Stimulated activated effector memory CD8-positive, alpha-beta T cell treated with anti-CD3 and anti-CD28 coated beads, Interleukin-12 subunit alpha, Interleukin-12 subunit beta, amount 100 ng/mL, for 72 hours (primary cell): ENCODE results near the gene FAM200B.
"Not testable (repeated sequence)": the region's sequence is repeated elsewhere in the genome, so short reads cannot be mapped to it uniquely, and the experiment has no call there.

Experiments used
- ATAC-seq: fragments of 150-1000 bp; cut with Tn5 transposase; 2 replicates; pipeline ENCODE4 v1.10.0; 2021
- DNase-seq, 2 donors: peaks; one replicate each; pipeline ENCODE4 v3.0.0; 2021 to 2022; ENCODE audit warnings: low spot score in 2 of 2
- H3K27ac Mint-ChIP-seq: one replicate; pipeline ENCODE4 v1.8.0; 2022; ENCODE audit warnings: mild to moderate bottlenecking, mixed read lengths
- H3K36me3 Mint-ChIP-seq: one replicate; pipeline ENCODE4 v1.8.0; 2022; ENCODE audit warnings: mild to moderate bottlenecking, mixed read lengths
- H3K4me1 Mint-ChIP-seq: one replicate; pipeline ENCODE4 v1.8.0; 2022; ENCODE audit warnings: mixed read lengths
- H3K4me3 Mint-ChIP-seq: one replicate; pipeline ENCODE4 v1.8.0; 2022; ENCODE audit warnings: mild to moderate bottlenecking, mixed read lengths
- H3K9me3 Mint-ChIP-seq: one replicate; pipeline ENCODE4 v1.8.0; 2022; ENCODE audit warnings: mixed read lengths

Gene FAM200B

GRCh38 chr4:15729910-15730533 lies 48.4 kb downstream of the FAM200B start:
- DNase-seq (no peak), ATAC-seq (no peak)
- no peak overlapping the region for H3K4me3 Mint-ChIP-seq
- no peak overlapping the region for H3K27ac Mint-ChIP-seq
- peaks cover 12% of the 10 kb centered on the region for H3K4me1 Mint-ChIP-seq
- no peaks in the 10 kb centered on the region for H3K36me3 Mint-ChIP-seq
- H3K9me3 Mint-ChIP-seq = no peaks in the 10 kb centered on the region

- H3K4me3 Mint-ChIP-seq, ATAC-seq, DNase-seq, H3K27ac Mint-ChIP-seq, H3K36me3 Mint-ChIP-seq, H3K4me1 Mint-ChIP-seq, H3K9me3 Mint-ChIP-seq: not testable (repeated sequence)
Observed at GRCh38 chr4:15733061-15733460, 51.4 kb downstream of the FAM200B start.

- Mint-ChIP-seq H3K4me3 (no peak overlapping the region), H3K4me1 (peaks cover 19% of the 10 kb centered on the region), H3K36me3 (no peaks in the 10 kb centered on the region), H3K9me3 (peaks cover 5% of the 10 kb centered on the region), H3K27ac (no peak overlapping the region)
- ATAC-seq = no peak
- DNase-seq = no peak
Observed at GRCh38 chr4:15735536-15735935, 53.9 kb downstream of the FAM200B start.

- ATAC-seq (no peak), DNase-seq (no peak)
- H3K4me3 Mint-ChIP-seq = no peak overlapping the region
- peaks cover 19% of the 10 kb centered on the region for H3K4me1 Mint-ChIP-seq
- H3K9me3 Mint-ChIP-seq = peaks cover 5% of the 10 kb centered on the region
- H3K27ac Mint-ChIP-seq = no peak overlapping the region
- no peaks in the 10 kb centered on the region for H3K36me3 Mint-ChIP-seq
Observed at GRCh38 chr4:15736514-15737050, 55.0 kb downstream of the FAM200B start.

- peaks cover 19% of the 10 kb centered on the region for H3K4me1 Mint-ChIP-seq
- ATAC-seq = no peak
- H3K27ac Mint-ChIP-seq = no peak overlapping the region
- peaks cover 6% of the 10 kb centered on the region for H3K9me3 Mint-ChIP-seq
- H3K4me3 Mint-ChIP-seq = no peak overlapping the region
- H3K36me3 Mint-ChIP-seq = no peaks in the 10 kb centered on the region
- no peak for DNase-seq
Observed at GRCh38 chr4:15737255-15737654, 55.6 kb downstream of the FAM200B start.

GRCh38 chr4:15738877-15739276 lies 57.2 kb downstream of the FAM200B start:
- ATAC-seq (peak; percentile 86), DNase-seq (no peak)
- H3K27ac Mint-ChIP-seq = no peak overlapping the region
- H3K9me3 Mint-ChIP-seq = peaks cover 11% of the 10 kb centered on the region
- H3K36me3 Mint-ChIP-seq = no peaks in the 10 kb centered on the region
- peaks cover 14% of the 10 kb centered on the region for H3K4me1 Mint-ChIP-seq
- peak overlapping the region; percentile 5 for H3K4me3 Mint-ChIP-seq
